ENCODE measurements around the gene BLOC1S3.

The BLOC1S3 gene

DNA sequence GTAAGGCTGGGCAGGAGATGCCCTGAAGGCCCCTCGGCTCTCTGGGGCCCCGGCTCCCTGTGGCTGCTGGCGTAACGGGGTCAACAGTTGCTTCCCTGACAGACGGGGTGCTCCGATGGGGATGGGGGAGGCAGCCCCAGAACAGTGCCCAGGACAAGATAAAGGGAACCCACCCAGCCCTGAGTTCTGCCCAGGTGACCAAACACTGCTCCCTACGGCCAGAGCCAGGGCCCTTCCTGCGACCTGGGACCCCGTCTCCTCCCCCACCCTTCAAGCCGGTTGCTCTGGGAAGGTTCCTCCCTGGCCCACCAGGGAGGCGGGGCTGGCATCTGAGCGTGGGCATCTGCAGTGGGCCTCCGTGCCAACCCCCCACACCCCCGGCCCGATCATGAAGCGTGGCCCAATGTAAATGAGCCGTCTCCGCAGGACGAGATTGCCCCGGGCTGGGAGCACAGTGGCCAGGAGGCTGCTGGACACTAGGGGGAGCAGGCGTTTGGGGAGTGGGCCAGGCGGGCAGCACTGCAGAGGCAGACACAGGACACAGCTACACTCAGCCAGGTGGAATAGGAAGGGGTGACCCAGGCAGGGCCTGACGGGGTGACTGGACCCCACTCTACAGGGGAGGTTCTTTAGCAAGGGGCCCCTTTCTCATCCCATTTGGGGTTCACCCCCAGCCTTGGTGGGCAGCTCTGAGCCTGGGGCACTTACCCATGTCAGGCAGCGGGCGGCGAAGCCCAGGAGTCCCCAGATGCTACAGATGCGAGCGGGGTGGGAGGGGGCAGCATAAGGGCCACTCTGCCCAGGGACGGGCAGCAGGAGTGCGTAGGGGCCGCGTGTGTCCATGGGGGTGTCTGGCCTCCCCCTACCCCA is 16.6 kb upstream of the BLOC1S3 start:
- DNase-seq (ENCODE audit: low read depth in 2 of 3, low spot score in 1 of 3) = no peak

DNA sequence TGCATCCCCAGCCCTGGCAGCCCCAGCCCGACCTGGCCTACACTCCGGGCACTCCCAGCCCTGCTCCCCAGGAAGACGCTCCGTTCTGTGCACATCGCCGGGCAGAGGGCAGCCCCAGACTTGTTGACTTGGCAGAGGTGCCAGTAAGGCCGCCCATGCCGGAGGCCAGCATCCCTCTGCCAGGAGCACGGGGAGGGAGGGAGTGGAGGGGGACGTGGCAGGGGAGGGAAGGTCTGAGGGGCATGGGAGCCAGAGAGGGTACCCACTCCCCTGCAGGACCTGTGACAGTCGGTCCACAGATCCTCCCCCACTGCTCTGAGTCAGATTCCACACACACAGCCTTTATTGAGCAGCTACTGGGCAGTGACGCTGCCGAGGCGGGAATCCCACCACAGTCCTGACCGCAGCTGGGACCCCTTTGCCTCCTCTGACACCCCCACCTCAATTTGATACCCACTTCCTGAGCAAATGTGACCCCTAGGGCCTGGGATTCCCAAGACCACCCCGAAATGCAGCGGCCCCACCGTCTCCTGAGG is 15.9 kb upstream of the BLOC1S3 start:
- DNase-seq (ENCODE audit: low read depth in 2 of 3, low spot score in 1 of 3) = no peak

DNA sequence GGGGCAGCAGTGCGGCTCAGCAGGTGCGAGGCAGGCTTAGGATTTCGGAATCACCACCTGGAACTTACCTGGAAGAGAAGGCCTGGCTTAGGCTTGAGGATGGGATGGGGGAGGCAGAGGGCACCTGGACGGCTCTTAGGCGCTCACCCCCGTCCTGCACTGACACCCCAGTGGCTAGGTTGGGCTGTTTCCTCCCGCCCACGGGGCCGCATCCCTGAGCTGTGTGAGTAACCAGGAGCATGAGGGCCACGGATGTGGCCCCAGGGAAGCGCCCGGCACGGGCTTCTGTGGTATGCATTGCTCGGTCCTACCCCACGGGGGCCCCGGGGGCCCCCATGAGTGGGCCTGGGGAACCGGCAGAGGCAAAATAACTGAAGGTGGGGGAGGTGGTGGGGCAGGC is 15.4 kb upstream of the BLOC1S3 start:
- DNase-seq (ENCODE audit: low read depth in 2 of 3, low spot score in 1 of 3) = no peak

DNA sequence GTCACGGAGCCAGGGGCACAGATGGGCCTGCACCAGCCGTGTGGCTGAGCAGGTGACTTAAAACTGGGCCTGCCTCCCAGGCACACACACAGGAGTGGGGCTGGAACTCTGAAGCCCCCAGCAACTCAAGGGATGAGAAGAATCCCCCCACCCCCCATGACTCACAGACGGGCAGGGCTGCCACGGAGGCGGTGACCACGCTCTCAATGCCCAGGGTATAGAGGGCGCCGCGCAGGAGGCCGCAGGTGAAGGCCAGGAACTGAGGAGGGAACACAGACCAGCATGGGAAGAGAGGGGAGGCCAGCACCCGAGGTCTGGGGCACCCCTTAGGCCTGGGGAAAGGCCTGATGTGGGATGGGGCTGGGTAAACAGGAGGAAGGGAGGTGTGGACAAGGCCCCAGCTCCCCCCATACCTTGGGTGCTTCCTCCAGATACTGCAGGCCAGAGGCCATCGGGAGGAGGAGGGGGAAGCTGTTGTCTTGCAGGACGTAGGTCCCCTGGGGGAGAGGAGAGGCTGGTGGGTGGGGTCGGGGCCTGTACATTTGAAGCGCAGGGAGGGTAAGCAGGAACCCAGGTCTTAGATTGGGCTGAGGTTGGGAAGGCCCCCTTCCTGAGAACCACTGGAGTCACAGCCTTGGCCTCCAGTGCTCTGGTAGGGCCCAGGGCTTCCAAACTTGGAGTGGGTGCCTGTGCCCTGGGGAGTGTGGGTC is 14.7 kb upstream of the BLOC1S3 start:
- no peak for DNase-seq (ENCODE audit: low read depth in 2 of 3, low spot score in 1 of 3)

DNA sequence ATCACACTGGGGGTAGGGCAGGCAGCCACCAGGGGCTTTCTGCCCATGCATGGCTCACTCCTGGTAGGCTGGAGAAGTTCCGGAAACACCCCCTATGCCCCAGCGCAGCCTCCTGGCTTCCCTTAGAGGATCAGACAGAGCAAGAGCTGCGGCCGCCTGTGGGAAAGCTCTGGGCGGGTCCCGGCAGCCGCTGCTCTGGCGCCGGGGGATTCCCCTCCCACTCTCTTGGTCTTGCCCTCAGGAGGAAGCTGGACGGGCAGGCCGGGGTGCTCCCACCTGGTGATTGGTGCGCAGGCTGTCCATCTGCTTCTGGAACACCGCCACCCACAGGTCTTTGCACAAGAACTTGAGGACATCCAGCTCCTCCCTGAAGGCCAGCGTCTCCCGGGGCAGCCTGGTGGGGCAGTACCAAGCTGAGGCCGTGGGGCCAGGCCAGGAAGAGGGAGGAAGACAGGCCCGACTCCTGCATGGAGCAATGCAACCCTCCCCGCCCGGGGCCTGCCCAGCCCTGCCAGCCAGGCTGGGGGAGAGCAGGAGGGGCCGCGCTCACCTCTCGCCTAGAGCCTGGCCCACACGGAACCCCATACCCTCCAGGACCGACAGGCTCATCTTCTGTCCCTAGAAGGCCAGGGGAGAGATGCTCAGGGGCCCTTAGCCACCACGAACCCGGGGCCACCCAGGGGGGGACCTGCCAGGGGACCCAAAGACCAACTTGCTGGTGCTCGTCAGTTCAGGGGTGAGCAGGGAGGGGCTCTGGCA is 13.8 kb upstream of the BLOC1S3 start:
- DNase-seq (ENCODE audit: low read depth in 2 of 3, low spot score in 1 of 3) = peak; percentile 21 to 68 (median 39)

DNA sequence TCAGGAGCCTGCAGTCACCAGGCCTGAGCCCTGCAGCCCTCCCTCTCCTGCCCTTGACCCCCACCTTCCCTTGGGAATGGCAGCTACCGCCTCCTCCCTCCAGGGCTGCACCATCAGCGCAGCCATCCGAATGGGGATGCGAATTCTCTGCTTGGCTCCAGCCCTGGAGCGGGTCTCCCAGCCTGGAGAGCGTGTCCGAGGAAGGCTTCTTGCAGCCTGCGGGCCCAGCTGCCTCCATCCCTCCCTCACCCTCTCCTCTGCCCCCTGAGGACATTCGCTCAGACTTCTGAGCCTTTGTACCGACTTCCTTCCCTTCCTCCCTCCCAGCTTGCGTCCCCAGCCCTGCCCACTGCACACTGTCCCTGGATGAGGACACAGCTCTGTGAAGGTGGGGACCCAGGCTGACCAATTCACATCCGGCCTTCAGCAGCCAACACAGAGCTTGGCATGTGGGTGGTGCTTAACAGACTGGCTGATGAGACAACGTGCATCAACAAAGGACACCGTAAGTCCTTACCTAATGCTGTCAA is 11.8 kb upstream of the BLOC1S3 start:
- DNase-seq (ENCODE audit: low read depth in 2 of 3, low spot score in 1 of 3) = no peak

DNA sequence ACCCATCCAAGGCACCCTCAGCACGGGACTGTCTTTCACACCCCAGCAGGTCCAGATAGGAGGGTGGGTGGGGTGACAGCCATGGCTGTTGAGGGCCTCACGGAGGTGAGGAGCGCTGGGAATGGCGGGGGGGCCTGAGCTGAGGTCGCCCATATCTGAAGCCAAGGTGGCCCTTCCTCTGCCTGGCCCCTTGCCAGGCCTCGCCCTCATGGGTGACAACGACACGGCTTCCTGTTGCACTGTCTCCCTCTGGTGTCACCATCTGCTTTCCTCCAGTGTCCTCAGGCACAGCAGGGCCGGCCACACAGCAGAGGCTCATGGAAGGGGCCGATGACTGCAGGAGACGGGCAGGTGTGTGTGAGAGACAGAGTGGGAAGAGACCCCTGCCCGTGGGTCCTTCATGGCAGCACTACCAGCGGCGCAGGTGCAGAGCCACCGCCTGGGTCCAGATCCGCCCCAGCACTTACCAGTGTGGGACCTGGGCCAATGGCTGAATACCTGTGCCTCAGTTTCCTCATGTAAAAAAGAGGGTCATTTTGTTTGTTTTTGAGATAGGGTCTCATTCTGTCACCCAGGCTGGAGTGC is 9.7 kb upstream of the BLOC1S3 start:
- DNase-seq (ENCODE audit: low read depth in 2 of 3, low spot score in 1 of 3) = no peak

DNA sequence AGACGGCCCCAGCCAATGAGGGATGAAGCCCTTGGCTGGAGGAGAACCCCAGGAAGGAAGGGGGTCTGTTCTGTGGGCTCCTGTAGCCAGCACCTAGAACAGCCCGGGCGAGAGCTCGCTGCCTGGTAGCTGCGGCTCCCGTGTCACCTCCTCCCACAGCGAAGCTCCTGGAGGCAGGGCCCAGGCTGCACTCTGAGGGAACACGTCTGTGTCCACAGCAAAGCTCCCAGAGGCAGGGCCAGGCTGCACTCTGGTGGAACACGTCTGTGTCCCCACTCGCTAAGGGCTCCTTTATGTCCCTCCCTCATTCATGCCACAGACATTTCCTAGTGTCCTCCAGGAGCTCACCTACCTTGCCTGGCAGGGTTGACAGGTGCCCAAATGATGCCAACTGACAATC is 9.0 kb upstream of the BLOC1S3 start:
- no peak for DNase-seq (ENCODE audit: low read depth in 2 of 3, low spot score in 1 of 3)

DNA sequence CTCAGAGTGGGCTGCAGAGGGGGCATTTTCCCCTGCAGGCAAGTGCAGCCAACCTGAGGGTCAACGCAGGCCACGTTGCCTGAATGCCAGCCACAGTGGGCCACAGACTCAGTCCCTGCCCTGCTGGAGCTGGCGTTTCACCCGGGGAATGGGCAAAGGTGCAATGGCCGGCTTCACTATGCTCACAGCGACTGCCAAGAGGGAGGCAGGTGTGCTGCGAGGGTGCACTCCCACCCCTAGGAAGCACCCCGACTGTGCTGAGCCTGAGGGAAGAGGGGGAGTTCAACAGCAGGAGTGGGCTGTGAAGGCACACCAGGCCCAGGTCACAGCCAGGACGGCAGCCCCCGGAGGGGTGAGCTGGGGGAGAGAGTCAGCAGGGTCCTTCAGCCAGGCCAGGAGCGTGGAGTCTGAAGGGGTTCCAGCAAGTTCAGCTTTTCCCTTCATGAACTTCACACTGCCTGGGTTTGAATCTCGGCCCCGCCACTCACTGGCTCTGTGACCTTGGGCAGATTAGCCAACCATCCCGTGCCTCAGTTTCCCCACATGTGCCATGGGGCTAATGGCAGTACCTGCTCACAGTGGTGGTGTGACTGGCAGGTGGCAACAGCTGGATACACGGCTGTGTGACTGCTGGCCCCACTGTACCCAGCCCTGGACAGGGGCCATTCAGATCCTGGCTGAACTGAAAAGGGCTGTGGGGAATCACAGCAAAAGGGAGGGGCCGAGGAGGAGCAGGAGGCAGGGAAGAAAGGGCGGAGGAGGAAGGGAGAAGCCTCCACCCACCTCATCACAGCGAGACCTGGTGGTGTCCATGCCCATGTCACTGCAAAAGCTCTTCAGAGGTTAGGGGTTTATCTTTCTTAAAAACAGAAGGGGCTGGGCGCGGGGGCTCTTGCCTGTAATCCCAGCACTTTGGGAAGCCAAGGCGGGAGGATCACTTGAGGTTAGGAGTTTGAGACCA is 8.2 kb upstream of the BLOC1S3 start:
- no peak for DNase-seq (ENCODE audit: low read depth in 2 of 3, low spot score in 1 of 3)

DNA sequence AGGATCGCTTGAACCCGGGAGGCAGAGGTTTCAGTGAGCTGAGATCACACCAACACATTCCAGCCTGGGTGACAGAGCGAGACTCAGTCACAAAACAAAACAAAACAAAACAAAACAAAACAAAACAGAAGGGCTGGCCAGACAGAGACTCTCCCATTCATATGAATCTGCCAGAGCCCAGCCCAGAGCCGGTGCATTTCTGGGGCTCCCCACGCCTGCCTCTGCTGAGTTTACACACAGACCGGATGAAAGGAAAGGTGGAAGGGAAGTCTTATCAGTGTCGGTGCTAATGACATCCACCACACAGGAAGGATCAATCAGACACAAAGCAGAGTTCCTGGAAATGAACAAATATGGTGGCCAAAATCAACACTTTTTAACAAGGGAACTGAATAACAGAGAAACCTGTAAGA is 7.4 kb upstream of the BLOC1S3 start:
- no peak for DNase-seq (ENCODE audit: low read depth in 2 of 3, low spot score in 1 of 3)

DNA sequence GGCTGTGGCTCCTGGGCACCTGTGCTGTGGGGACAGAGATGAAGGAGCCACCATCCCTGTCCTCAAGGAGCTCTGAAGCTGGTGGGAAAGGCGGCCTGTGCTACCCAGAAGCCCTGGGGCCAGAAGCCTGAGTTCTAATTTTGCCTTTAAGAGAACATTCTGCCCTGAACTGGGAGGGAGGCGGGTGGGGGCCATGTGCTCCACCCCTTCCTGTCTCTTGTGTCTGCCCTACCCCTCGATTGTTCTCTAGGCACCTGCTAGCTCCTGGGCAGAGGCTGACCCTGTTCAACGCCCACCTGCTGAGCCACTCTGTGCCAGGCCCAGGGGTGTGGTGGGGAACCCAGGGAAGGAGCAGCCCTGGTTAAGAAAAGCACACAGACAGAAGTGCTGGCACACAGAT is 6.4 kb upstream of the BLOC1S3 start:
- no peak for DNase-seq (ENCODE audit: low read depth in 2 of 3, low spot score in 1 of 3)

DNA sequence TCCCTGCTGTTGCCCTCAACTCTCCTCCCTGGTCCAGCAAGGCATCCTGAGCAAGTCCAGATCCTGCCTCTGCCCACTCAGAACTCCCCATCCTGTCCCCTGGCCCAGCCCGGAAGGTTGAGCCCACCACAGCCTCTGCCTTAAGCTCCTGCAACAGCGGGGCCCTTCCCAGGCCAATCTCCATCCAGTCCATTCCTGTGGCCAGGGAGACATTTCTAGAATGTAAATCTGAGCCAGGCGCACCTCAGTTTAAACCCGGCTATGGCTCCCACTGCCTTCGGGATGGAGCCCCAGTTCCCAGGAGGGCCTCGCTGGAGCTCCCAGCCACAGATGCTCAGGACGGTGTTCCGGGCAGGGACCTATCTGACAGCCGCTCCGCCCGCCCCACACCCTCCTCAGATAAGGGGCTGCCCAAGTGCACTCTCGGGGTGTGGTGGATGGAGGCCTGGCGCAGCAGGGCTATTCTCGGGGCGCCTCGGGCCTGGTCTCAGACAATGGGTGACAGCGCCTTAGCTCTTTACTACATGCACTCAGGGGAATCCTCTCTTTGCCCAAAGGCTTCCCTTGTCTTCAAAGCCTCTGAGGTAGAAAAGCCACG is 5.9 kb upstream of the BLOC1S3 start:
- DNase-seq (ENCODE audit: low read depth in 2 of 3, low spot score in 1 of 3) = no peak

DNA sequence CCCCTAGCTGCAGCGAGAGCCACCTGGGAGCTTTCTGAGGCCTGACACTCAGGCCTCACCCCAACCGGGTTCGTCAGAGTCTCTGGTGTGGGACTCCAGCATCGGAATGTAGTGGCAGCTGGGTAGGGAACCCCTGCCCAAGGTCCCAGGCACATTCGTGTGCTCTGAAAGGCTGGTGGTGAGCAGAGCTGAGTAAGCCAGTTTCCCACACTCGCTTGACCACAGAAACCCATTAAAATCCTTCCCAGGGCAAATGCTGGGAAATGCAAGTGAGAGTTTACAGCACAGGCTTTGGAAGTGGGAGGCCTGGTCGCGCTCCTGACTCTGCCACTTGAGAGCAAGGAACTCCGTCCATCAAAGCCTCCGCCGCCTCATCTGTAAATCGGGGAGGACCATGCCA is 4.8 kb upstream of the BLOC1S3 start:
- DNase-seq (ENCODE audit: low read depth in 2 of 3, low spot score in 1 of 3) = no peak

DNA sequence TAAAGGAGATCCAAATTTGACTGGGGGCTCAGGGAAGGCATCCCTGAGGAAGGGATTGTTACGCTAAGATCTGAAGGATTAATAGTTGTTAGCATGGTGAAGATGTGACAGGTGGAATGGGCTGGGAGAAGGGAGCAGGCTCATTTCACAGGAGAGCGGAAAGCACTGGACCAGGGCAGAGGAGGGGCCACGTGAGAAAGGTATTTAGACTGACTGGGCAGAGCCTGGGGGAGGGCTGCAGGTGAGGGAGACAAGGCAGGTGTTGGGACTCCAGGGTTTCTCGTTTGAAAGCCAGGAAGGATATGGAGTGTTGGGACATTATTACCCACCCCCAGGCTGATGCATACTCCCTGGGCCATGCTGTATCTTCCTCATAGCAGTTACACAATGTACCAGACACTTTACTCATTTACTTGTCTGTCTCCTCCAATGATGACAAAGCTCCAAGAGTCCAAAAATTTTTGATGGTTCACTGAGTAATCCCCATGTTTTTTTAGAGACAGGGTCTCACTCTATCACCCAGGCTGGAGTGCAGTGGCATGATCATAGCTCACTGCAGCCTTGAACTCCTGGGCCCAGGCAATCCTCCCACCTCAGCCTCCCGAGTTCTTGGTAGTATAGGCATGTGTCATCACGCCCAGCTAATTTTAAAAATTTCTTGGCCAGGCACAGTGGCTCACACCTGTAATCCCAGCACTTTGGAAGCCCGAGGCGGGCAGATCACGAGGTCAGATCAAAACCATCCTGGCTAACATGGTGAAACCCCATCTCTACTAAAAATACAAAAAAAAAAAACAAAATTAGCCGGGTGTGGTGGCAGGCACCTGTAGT is 2.9 kb upstream of the BLOC1S3 start:
- DNase-seq (ENCODE audit: low read depth in 2 of 3, low spot score in 1 of 3) = no peak

DNA sequence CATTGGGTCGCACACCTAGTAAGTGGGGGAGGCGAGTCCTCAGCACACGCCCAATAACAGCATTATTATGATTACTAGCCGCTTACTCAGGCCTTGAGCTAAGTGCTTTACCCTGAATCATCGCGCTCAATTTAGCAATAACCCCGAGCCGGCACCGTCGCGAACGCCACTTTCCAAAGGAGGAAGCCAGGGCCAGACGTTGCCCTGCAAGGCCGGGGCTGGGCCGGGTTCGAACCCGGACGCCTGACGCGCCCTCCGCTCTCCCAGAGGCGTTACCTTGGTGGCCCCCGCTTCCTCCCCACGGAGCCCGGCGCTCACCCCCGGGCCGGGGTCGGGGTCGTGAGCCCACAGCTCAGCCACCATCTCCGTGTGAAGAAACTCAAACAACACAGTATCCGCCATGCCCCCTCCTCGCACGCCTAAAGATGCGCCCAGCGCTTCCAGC is 745 bp upstream of the BLOC1S3 start, which contains the start of gene TRAPPC6A:
TSS of gene TRAPPC6A (minus strand) at position 421 of the 445 bp plus-strand sequence. CDS start at position 402, 19 bp downstream.
- DNase-seq (ENCODE audit: low read depth in 2 of 3, low spot score in 1 of 3) = no peak

DNA sequence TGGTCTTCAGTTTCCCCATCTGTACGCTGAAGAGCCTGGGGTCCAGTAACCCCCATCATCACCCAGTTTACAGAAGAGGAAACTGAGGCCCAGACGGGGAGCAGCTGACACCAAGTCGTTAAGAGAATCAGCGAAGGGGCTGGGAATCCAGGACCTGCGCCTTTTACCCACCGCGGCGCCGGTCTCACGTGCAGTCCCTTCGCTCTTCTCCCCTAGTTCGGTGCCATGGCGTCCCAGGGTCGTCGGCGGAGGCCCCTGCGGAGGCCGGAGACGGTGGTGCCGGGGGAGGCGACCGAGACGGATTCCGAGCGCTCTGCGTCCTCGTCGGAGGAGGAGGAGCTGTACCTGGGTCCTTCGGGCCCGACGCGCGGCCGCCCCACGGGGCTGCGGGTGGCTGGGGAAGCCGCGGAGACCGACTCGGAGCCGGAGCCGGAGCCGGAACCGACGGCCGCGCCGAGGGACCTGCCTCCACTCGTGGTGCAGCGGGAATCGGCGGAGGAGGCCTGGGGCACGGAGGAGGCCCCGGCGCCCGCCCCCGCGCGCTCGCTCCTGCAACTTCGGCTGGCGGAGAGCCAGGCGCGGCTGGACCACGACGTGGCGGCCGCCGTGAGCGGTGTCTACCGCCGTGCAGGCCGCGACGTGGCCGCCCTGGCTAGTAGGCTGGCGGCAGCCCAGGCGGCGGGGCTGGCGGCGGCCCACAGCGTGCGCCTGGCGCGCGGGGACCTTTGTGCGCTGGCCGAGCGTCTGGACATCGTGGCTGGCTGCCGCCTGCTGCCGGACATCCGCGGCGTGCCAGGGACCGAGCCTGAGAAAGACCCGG is 698 bp downstream of the BLOC1S3 start:
- DNase-seq (ENCODE audit: low read depth in 2 of 3, low spot score in 1 of 3) = peak in 1 of 3 donors; percentile 33

DNA sequence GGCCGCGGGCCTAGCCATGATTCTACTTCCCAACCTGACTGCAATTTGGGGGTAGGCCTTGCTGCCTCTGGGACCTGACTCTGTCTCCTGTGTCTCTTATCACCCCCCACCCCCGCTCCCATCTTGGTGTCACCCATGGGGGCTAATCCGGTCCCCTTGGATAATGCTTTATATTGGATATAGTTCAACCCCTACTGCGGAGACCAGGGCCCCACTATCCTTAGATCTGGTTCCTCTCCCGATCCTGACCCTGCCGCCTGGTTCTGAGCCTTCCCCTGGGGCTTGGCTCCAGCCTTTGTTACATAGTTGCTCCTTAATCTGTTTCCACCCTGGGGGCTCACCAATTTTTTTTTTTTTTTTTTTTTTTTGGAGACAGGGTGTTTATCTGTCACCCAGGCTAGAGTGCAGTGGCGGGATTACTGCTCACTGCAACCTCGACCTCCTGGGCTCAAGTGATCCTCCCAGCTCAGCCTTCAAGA is 1.3 kb downstream of the BLOC1S3 start:
- DNase-seq (ENCODE audit: low read depth in 2 of 3, low spot score in 1 of 3) = no peak

All from stimulated activated CD4-positive, alpha-beta T cell treated with anti-CD3 and anti-CD28 coated beads, Interleukin-12 subunit alpha, Interleukin-12 subunit beta, amount 100 ng/mL, for 48 hours (primary cell).